Measurements from ENCODE around the gene PLXNA1.

Gene PLXNA1

GRCh38 chr3:126964950-126965349, 18.0 kb upstream of the PLXNA1 start:
- no peak for TF ChIP-seq CTCF (IDR thresholded peaks at IDR 0.05)

- no peak for TF ChIP-seq CTCF (IDR thresholded peaks at IDR 0.05)
Observed at GRCh38 chr3:126965526-126966080, 17.3 kb upstream of the PLXNA1 start.

DNA sequence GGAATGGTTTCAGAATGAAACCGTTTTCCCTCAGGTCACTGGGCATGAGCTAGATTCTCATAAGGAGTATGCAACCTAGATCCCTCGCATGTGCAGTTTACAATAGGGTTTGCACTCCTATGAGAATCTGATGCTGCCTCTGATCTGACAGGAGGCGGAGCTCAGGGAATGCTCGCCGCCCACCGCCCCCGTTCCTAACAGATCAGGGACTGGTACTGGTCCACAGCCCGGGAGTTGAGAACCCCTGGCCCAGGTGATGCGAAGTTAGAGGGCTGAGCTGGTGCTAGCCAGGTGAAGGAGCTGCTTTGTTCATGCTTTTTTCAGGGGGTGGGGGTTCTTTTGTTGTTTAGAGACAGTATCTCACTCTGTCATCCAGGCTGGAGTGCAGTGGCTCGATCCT, 15.5 kb upstream of the PLXNA1 start:
- TF ChIP-seq CTCF (IDR thresholded peaks at IDR 0.05): no peak

GRCh38 chr3:126968391-126969390, 14.2 kb upstream of the PLXNA1 start:
- no peak for TF ChIP-seq CTCF (IDR thresholded peaks at IDR 0.05)

DNA sequence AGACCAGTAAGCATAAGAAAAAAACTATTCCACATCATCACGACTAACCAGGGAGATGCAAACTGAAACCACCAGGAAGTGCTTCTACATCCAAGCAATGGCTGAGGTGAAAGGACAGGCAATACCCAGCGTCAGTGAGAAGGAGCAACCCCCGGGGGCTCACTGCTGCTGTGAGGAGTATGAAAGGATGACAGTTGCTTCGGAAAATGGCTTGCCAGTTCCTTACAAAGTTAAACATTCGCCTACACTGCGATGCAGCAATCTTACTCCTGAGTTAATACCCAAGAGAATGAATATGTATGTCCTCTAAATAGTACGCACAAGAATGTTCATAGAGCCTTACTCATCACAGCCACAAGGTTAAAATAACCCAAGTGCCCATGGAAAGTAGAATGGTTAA, 13.3 kb upstream of the PLXNA1 start:
- no peak for TF ChIP-seq CTCF (IDR thresholded peaks at IDR 0.05)

- TF ChIP-seq CTCF (IDR thresholded peaks at IDR 0.05): no peak
Observed at GRCh38 chr3:126970101-126970500, 12.8 kb upstream of the PLXNA1 start.

- TF ChIP-seq CTCF (IDR thresholded peaks at IDR 0.05): no peak
Observed at GRCh38 chr3:126970921-126971320, 12.0 kb upstream of the PLXNA1 start.

Measured in LNCAP (cell line).